Measurements from ENCODE around the gene SMCR8. TPM values are rescaled to one million over a fixed set of nuclear protein-coding genes. Genes with fewer than 3 reads are reported as not detected.
A peak's percentile ranks its signal among the peaks of the same experiment; 100 is the strongest.

The SMCR8 gene
- total and polyA plus RNA-seq, 10 of the 15 experiments (the other 5 are each of a cell fraction or from before 2014, with no cell fraction given): 0.52 to 16.4 (median 8.0) TPM

DNA sequence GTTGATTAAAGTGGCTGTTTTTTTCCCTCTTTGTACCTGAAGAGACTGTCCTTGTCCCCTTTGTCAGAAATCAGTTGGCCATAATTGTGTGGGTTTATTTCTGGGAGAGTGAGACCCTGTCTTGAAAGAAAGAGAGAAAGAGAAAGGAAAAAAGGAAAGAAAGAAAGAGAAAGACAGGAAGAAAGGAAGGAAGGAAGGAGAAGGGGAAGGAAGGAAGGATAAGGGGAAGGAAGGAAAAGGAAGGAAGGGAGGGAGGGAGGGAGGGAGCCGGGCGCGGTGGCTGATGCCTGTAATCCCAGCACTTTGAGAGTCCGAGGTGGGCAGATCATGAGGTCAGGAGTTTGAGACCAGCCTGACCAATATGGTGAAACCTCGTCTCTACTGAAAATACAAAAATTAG is 55.7 kb downstream of the SMCR8 start:
- H3K27me3 ChIP-seq (replicated peaks in 1 of 2; ENCODE audit: control insufficient read depth in 2 of 2, insufficient read depth in 2 of 2, low read length in 1 of 2): no peaks in the 10 kb centered on the region
- H3K27ac ChIP-seq (ENCODE audit: control insufficient read depth, insufficient read depth): no peak overlapping the region
- H2AFZ ChIP-seq (ENCODE audit: control insufficient read depth, low read depth, low read length): no peak overlapping the region
- H3K9me3 ChIP-seq (replicated peaks; ENCODE audit: control insufficient read depth, insufficient read depth, low read length): peaks cover 3% of the 10 kb centered on the region; the same call in 1 of the 3 replicates
- no TSS peak for BruUV-seq (replicated peaks)
- WGBS (ENCODE audit: insufficient coverage, insufficient replicate concordance, low lambda C conversion rate, missing lambda C conversion rate): 76% methylated on average over 5 of the region's 5 CpGs
- FAIRE-seq: no peak
- no peaks in the 10 kb centered on the region for H3K79me2 ChIP-seq (ENCODE audit: control insufficient read depth, insufficient read depth, low read length)
- SMC1A ChIA-PET (ENCODE audit: uncharacterized antibody, unreplicated experiment): no interaction called here
- H3K4me2 ChIP-seq (ENCODE audit: control insufficient read depth, insufficient read depth): no peak overlapping the region
- H3K36me3 ChIP-seq (ENCODE audit: control insufficient read depth in 2 of 2, insufficient read depth in 2 of 2, low read length in 1 of 2): no peaks in the 10 kb centered on the region
- no peak overlapping the region for H3K4me3 ChIP-seq
- intact Hi-C loops (cut with micrococcal nuclease; ENCODE audit: unreplicated experiment) (no loop called here), in situ Hi-C loops (cut with MboI) (no loop called here)
- H3K9ac ChIP-seq (ENCODE audit: control insufficient read depth, insufficient read depth, low read length): no peak overlapping the region
- no peak for DNase-seq (ENCODE audit: low read depth, low spot score)
- TF ChIP-seq RAD21 (IDR thresholded peaks at IDR 0.05; ENCODE audit: insufficient read depth, low read depth, low read length): no peak
- RAD21 ChIA-PET (ENCODE audit: unreplicated experiment): no interaction called here
- H3K4me1 ChIP-seq (ENCODE audit: control insufficient read depth, insufficient read depth, low read length): peaks cover 9% of the 10 kb centered on the region
- no peak for ATAC-seq
- no peaks in the 10 kb centered on the region for H4K20me1 ChIP-seq (ENCODE audit: control insufficient read depth, insufficient read depth)
- CTCF ChIA-PET: no interaction called here
- POLR2A ChIA-PET: no interaction called here

DNA sequence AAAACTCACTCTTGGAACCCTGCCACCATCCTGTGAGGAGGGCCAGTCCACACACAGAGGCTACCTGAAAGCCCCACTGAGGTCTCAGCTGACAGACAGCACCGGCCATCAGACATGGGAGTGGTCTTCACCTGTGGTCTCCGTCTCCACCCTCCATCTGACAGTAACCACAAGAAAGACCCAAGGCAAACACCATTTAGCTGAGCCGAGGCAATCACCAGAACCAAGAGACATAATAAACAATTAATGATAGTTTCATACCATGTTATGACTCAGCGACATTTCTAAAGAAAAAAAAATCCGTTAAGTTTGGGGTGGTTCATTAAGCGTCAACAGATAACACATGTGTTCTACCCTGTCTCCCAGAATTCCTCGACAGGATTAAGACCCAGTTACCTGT is 56.4 kb downstream of the SMCR8 start:
- H3K79me2 ChIP-seq (ENCODE audit: control insufficient read depth, insufficient read depth, low read length): no peaks in the 10 kb centered on the region
- no peaks in the 10 kb centered on the region for H3K36me3 ChIP-seq (ENCODE audit: control insufficient read depth in 2 of 2, insufficient read depth in 2 of 2, low read length in 1 of 2)
- no peaks in the 10 kb centered on the region for H3K27me3 ChIP-seq (replicated peaks in 1 of 2; ENCODE audit: control insufficient read depth in 2 of 2, insufficient read depth in 2 of 2, low read length in 1 of 2)
- WGBS (ENCODE audit: insufficient coverage, insufficient replicate concordance, low lambda C conversion rate, missing lambda C conversion rate): 7% methylated on average over 7 of the region's 7 CpGs
- RAD21 ChIA-PET (ENCODE audit: unreplicated experiment): no interaction called here
- SMC1A ChIA-PET (ENCODE audit: uncharacterized antibody, unreplicated experiment): no interaction called here
- ATAC-seq (peak; percentile 89), DNase-seq (ENCODE audit: low read depth, low spot score) (peak; percentile 20), FAIRE-seq (no peak)
- no TSS peak for BruUV-seq (replicated peaks)
- H4K20me1 ChIP-seq (ENCODE audit: control insufficient read depth, insufficient read depth): no peaks in the 10 kb centered on the region
- intact Hi-C loops (cut with micrococcal nuclease; ENCODE audit: unreplicated experiment): no loop called here
- H3K4me3 ChIP-seq: no peak overlapping the region
- peaks cover 3% of the 10 kb centered on the region; the same call in 1 of the 3 replicates for H3K9me3 ChIP-seq (replicated peaks; ENCODE audit: control insufficient read depth, insufficient read depth, low read length)
- H2AFZ ChIP-seq (ENCODE audit: control insufficient read depth, low read depth, low read length): no peak overlapping the region
- in situ Hi-C loops (cut with MboI): no loop called here
- H3K27ac ChIP-seq (ENCODE audit: control insufficient read depth, insufficient read depth): no peak overlapping the region
- CTCF ChIA-PET: no interaction called here
- peaks cover 9% of the 10 kb centered on the region for H3K4me1 ChIP-seq (ENCODE audit: control insufficient read depth, insufficient read depth, low read length)
- POLR2A ChIA-PET: no interaction called here
- no peak overlapping the region for H3K4me2 ChIP-seq (ENCODE audit: control insufficient read depth, insufficient read depth)
- no peak overlapping the region for H3K9ac ChIP-seq (ENCODE audit: control insufficient read depth, insufficient read depth, low read length)
- TF ChIP-seq, protein P1, sequence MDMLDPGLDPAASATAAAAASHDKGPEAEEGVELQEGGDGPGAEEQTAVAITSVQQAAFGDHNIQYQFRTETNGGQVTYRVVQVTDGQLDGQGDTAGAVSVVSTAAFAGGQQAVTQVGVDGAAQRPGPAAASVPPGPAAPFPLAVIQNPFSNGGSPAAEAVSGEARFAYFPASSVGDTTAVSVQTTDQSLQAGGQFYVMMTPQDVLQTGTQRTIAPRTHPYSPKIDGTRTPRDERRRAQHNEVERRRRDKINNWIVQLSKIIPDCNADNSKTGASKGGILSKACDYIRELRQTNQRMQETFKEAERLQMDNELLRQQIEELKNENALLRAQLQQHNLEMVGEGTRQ (IDR thresholded peaks at IDR 0.05; ENCODE audit: borderline replicate concordance, low read depth, low read length): no peak
- TF ChIP-seq ZNF274 (IDR thresholded peaks at IDR 0.05; ENCODE audit: insufficient read depth, insufficient read length) (no peak), BACH1 (IDR thresholded peaks at IDR 0.05; ENCODE audit: borderline replicate concordance) (peak; percentile 72; the same call in 1 of the 2 replicates), CBFB (IDR thresholded peaks at IDR 0.05; ENCODE audit: low read depth) (no peak), RFX5 (IDR thresholded peaks at IDR 0.05; ENCODE audit: low read depth, low read length) (no peak), IRF4 (IDR thresholded peaks at IDR 0.05; ENCODE audit: low read depth, low read length) (peak; percentile 85), JUND (IDR thresholded peaks at IDR 0.05; ENCODE audit: low read depth, low read length) (peak; percentile 60; the same call in 1 of the 2 replicates), CEBPB (IDR thresholded peaks at IDR 0.05; ENCODE audit: borderline replicate concordance in 1 of 2, low read depth in 2 of 2, low read length in 2 of 2) (no peak), NR2F1 (conservative IDR thresholded peaks at IDR 0.05) (peak; percentile 70), LARP7 (IDR thresholded peaks at IDR 0.05) (no peak), ESRRA (IDR thresholded peaks at IDR 0.05; ENCODE audit: low read length) (no peak), BHLHE40 (IDR thresholded peaks at IDR 0.05; ENCODE audit: borderline replicate concordance in 1 of 2, low read depth in 2 of 2, low read length in 1 of 2) (peak in 1 of 2 experiments; percentile 27; a peak in 1 of 4 replicates), PAX5 (IDR thresholded peaks at IDR 0.05; ENCODE audit: borderline replicate concordance, low read depth, low read length) (peak; percentile 79), IKZF1 (conservative IDR thresholded peaks at IDR 0.05) (peak; percentile 20; the same call in 1 of the 2 replicates)
- TF ChIP-seq, protein P2, sequence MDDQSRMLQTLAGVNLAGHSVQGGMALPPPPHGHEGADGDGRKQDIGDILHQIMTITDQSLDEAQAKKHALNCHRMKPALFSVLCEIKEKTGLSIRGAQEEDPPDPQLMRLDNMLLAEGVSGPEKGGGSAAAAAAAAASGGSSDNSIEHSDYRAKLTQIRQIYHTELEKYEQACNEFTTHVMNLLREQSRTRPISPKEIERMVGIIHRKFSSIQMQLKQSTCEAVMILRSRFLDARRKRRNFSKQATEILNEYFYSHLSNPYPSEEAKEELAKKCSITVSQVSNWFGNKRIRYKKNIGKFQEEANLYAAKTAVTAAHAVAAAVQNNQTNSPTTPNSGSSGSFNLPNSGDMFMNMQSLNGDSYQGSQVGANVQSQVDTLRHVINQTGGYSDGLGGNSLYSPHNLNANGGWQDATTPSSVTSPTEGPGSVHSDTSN (IDR thresholded peaks at IDR 0.05; ENCODE audit: insufficient replicate concordance, low read depth, low read length): peak; percentile 41
- TF ChIP-seq, protein P3, sequence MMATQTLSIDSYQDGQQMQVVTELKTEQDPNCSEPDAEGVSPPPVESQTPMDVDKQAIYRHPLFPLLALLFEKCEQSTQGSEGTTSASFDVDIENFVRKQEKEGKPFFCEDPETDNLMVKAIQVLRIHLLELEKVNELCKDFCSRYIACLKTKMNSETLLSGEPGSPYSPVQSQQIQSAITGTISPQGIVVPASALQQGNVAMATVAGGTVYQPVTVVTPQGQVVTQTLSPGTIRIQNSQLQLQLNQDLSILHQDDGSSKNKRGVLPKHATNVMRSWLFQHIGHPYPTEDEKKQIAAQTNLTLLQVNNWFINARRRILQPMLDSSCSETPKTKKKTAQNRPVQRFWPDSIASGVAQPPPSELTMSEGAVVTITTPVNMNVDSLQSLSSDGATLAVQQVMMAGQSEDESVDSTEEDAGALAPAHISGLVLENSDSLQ (IDR thresholded peaks at IDR 0.05): peak; percentile 87
